GM13977 (cell line): ENCODE measurements around the gene SLC36A3.

ENCODE experiments used
- DNase-seq: peaks from one replicate; pipeline ENCODE4 v3.0.0; 2012; ENCODE audit warnings: low spot score
- in situ Hi-C: fragments of 300-500 bp; cut with MboI; formaldehyde crosslinking; loops from one replicate; pipeline ENCODE4 v1.12.0; 2022; ENCODE audit warnings: low sequenced_read_pairs, low pct_unique_long_range_greater_than_20kb, mixed read lengths, inconsistent platforms; ENCODE audit not compliant: unreplicated experiment
- TF ChIP-seq, protein P1 (sequence below): IDR thresholded peaks from 2 replicates; pipeline ENCODE4 v1.5.1; 2012; ENCODE audit warnings: mild to moderate bottlenecking, control low read depth; ENCODE audit not compliant: insufficient read depth; ENCODE audit errors: extremely low read depth, missing control alignments

SLC36A3 gene

DNA sequence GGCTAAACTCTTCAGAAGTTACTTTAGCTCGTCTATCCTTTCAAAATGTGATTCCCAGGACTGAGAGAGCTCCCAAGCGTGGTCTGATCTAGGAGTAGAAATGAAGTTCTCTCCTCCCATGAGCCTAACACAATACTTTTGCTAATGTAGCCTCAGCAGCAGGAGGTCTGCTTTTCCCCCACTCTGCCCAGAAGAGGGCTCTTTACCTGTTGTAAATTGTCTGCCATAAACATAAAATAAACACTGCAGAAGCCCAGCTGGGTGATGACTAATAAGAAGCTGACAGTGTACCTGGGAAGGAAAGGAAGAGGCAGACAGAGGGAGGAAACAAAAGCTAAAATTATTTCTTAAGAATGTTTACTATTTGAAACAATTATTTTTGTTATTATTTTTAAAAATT, 15.4 kb downstream of the SLC36A3 start:
- peak; percentile 23 for DNase-seq
- in situ Hi-C loops: no loop called here
- TF ChIP-seq, protein P1, sequence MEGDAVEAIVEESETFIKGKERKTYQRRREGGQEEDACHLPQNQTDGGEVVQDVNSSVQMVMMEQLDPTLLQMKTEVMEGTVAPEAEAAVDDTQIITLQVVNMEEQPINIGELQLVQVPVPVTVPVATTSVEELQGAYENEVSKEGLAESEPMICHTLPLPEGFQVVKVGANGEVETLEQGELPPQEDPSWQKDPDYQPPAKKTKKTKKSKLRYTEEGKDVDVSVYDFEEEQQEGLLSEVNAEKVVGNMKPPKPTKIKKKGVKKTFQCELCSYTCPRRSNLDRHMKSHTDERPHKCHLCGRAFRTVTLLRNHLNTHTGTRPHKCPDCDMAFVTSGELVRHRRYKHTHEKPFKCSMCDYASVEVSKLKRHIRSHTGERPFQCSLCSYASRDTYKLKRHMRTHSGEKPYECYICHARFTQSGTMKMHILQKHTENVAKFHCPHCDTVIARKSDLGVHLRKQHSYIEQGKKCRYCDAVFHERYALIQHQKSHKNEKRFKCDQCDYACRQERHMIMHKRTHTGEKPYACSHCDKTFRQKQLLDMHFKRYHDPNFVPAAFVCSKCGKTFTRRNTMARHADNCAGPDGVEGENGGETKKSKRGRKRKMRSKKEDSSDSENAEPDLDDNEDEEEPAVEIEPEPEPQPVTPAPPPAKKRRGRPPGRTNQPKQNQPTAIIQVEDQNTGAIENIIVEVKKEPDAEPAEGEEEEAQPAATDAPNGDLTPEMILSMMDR: peak; percentile 39

DNA sequence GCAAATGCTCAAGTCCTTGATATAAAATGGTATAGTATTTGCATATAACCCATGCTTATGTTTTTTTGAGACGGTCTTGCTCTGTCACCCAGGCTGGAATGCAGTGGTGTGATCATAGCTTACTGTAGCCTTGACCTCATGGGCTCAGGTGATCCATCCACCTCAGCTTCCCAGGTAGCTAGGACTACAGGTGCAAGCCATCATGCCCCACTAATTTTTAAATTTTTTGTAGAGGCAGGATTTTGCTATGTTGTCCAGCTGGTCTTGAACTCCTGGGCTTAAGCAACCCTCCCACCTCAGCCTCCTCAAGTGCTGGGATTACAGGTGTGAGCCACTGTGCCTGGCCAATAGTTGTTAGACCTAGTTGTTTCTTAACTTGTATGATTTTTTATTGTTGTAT, 17.3 kb downstream of the SLC36A3 start:
- in situ Hi-C loops: no loop called here
- DNase-seq: no peak
- TF ChIP-seq, protein P1: no peak

DNA sequence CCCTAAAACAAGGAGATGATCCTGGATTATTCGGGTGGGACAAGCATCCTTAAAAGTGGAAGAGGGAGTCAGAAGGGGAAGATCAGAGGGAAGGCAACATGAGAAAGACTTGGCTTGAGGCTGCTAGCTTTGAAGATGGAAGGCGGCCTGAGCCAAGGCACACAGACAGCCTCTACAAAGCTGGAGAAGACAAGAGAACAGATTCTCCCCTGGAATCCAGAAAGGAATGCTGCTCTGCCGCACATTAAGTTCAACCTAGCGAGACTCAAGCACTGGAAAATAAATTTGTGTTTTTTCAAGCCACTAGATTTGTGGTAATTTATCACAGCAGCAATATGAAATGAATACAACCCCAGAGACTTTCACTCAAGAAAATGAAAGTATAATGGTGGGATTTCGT, 17.9 kb downstream of the SLC36A3 start:
- DNase-seq: no peak
- in situ Hi-C loops: no loop called here
- TF ChIP-seq, protein P1: no peak

DNA sequence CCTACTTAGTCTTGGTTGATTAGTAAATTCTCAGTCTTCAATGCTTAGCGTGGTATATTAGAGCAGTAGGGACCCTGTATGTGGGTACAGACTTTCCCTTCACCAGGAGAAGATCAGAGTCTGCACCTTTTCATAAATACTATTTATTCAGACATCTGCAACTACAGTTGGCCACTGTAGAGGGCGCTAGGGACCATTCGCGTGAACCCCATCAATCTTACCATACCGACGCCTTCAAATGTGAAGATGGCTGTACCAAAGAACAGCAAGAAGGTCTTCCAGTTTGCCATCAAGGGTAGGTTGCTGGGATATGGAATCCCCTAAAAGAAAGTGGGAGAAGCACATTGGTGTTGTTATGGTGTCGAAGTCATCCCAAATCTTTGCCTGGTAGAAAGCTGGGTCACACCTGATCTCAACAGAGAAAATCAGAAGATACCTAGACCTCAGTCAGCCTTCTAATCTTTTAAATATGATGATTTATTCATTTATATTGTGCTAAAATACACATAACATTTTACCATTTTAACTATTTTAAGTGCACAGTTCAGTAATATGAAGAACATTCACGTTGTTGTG, 19.1 kb downstream of the SLC36A3 start:
- in situ Hi-C loops: no loop called here
- DNase-seq: no peak
- TF ChIP-seq, protein P1: peak; percentile 46

DNA sequence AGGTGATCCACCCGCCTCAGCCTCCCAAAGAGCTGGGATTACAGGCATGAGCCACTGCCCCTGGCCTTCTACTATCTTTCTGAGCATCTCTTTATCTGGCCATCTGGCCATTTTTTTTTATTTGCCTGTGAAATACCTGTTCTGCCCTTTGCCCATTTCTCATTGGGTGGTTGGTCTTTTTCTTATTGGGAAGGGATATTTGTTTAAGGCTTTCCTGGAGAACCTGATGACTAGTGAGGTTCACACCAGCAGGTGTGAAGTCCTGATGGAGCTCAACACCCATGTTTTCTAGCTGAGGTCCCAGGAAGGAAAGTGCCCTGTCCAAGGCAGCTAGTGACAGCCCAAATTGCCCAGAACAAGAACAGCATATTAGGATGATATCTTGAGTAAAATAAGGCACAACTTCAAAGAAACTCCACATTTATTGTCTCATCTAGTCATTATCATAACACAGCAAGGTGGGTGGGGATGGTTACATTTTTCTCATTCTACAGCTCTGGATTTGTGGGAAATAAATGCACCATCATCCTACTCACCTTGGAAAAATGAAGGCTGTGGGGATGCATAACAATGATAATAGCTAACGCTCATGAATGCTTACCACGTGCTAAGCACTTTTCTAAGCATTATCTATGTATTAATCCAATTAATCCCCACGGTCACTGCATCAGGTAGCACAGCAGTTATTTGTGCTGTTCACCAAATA, 20.3 kb downstream of the SLC36A3 start:
- in situ Hi-C loops: no loop called here
- no peak for DNase-seq
- TF ChIP-seq, protein P1: no peak

DNA sequence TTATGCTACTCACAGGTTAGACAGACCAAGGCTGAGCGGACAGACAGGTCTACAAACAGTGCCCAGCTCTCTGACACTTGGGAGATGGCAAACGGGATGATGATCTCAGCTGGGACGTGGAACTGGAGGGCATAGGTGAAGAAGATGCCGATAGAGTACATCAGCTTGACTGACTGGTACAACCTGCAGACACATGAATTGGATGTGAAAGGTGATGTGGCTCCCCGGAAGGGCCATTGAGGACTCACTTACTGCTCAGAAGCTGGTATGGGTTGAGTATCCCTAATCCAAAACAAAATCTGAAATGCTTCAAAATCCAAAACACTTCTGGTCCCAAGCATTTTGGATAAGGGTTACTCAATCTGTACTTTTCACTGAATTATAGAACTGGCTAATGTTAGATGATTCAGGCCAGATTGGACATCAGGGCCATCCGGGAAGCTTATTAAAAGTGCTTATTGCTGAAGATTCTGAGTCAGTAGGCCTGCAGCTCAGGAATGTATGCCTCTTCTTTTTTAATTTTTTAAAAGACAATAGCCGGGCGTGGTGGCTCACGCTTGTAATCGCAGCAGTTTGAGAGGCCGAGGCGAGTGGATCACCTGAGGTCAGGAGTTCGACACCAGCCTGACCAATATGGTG, 22.4 kb downstream of the SLC36A3 start:
- in situ Hi-C loops: no loop called here
- TF ChIP-seq, protein P1: no peak
- DNase-seq: no peak
